ENCODE measurements around the gene PNPO.

- TF ChIP-seq CTCF (conservative IDR thresholded peaks at IDR 0.05; ENCODE audit: low read depth, low read length) = no peak
- TF ChIP-seq SMC3 (IDR thresholded peaks at IDR 0.05; ENCODE audit: low read depth, low read length) = no peak
- TF ChIP-seq RCOR1 (IDR thresholded peaks at IDR 0.05; ENCODE audit: insufficient replicate concordance, low read length) = no peak
- no peak for TF ChIP-seq POLR2A (IDR thresholded peaks at IDR 0.05; ENCODE audit: low read depth, low read length)
- no peak for TF ChIP-seq RAD21 (IDR thresholded peaks at IDR 0.05; ENCODE audit: low read length)
- no peak for TF ChIP-seq CEBPB (IDR thresholded peaks at IDR 0.05; ENCODE audit: low read depth, low read length)
- no peak for TF ChIP-seq FOS (IDR thresholded peaks at IDR 0.05; ENCODE audit: low read depth, low read length)
These were observed 18.7 kb downstream of the PNPO start for GRCh38 chr17:47959825-47960655.
